ENCODE data around the gene TNRC6C. TPM values are rescaled to one million over a fixed set of nuclear protein-coding genes. Genes with fewer than 3 reads are reported as not detected.
"Not testable (repeated sequence)": the region's sequence is repeated elsewhere in the genome, so short reads cannot be mapped to it uniquely, and the experiment has no call there.

TNRC6C gene
- total and polyA plus RNA-seq, 2 donors, result 11.8 to 12.0 TPM

DNA sequence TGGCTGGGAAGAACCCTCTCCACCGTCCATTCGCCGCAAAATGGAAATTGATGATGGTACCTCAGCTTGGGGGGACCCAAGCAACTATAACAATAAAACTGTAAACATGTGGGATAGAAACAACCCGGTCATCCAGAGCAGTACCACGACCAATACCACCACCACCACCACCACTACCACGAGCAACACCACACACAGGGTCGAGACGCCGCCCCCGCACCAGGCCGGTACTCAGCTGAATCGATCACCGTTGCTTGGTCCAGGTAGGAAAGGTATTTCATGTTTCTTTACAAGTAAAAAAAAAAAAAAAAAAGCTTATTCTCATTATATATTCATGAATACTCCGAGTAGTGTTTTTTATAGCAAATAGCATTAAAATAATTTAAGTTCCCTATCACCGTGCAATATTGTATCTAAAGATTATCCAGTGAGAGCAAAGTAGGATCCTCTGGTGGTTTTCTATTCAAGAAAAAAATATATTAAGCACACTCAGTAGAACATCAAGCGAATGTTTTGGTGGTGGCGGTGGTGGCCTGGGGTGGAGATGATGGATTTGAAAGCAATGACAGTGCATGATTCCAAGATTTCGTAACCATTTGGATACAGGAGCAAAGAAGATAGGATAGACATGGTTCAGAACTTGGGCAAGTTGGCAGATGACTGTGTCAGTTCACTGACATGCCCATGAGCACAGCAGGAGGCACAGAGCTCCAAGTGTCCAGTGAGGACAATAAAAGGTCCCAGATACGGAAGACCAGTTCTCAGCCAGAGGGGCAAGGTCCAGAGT, 92.9 kb downstream of the TNRC6C start:
- 97% methylated on average over 19 of the region's 19 CpGs for WGBS
- Histone ChIP-seq H3K9me3 (ENCODE audit: control insufficient read depth in 2 of 2, insufficient read depth in 1 of 2, low read length in 1 of 2) (no peaks in the 10 kb centered on the region), H3K36me3 (ENCODE audit: control insufficient read depth in 2 of 2, insufficient read depth in 2 of 2, low read length in 1 of 2) (peaks cover 71 to 88% of the 10 kb centered on the region in 2 donors), H3K27ac (ENCODE audit: low read depth in 1 of 2, low read length in 1 of 2) (no peak overlapping the region), H3K4me1 (ENCODE audit: control insufficient read depth in 2 of 2, insufficient read depth in 2 of 2, low read length in 2 of 2) (no peaks in the 10 kb centered on the region), H3K4me3 (ENCODE audit: low read length in 2 of 2) (no peak overlapping the region), H3K27me3 (ENCODE audit: control insufficient read depth in 2 of 2, insufficient read depth in 1 of 2, low read length in 1 of 2) (no peaks in the 10 kb centered on the region)
- no peak for DNase-seq (ENCODE audit: low read depth in 6 of 9, low spot score in 9 of 9)

DNA sequence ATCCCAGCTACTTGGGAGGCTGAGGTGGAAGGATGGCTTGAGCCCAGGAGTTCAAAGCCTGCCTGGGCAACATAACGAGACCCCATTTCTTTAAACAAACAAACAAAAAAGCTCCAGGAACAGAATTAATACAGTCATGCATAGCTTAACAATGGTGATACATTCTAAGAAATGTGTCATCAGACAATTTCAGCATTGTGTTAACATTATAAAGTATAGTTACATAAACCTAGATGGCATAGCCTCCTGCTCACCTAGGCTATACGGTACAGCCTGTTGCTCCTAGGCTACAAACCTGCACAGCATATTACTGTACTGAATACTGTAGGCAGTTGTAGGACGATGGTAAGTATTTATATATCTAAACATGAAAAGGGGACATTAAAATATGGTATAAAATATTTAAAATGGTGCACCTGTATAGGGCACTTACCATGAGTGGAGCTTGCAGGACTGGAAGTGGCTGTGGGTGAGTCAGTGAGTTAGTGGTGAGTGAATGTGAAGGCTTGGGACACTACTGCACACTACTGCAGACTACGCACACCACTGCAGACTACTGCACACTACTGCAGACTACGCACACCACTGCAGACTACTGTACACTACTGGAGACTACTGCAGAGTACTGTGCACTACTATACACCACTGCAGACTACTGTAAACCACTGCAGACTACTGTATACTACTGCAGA, 95.4 kb downstream of the TNRC6C start:
- Histone ChIP-seq H3K27me3 (ENCODE audit: control insufficient read depth in 2 of 2, insufficient read depth in 1 of 2, low read length in 1 of 2) (no peaks in the 10 kb centered on the region), H3K4me3 (ENCODE audit: low read length in 2 of 2) (no peak overlapping the region), H3K27ac (ENCODE audit: low read depth in 1 of 2, low read length in 1 of 2) (no peak overlapping the region), H3K9me3 (ENCODE audit: control insufficient read depth in 2 of 2, insufficient read depth in 1 of 2, low read length in 1 of 2) (no peaks in the 10 kb centered on the region), H3K4me1 (ENCODE audit: control insufficient read depth in 2 of 2, insufficient read depth in 2 of 2, low read length in 2 of 2) (no peaks in the 10 kb centered on the region), H3K36me3 (ENCODE audit: control insufficient read depth in 2 of 2, insufficient read depth in 2 of 2, low read length in 1 of 2) (peaks cover 70 to 86% of the 10 kb centered on the region in 2 donors)
- no peak for DNase-seq (ENCODE audit: low read depth in 6 of 9, low spot score in 9 of 9)
- 87% methylated on average over 5 of the region's 5 CpGs for WGBS

DNA sequence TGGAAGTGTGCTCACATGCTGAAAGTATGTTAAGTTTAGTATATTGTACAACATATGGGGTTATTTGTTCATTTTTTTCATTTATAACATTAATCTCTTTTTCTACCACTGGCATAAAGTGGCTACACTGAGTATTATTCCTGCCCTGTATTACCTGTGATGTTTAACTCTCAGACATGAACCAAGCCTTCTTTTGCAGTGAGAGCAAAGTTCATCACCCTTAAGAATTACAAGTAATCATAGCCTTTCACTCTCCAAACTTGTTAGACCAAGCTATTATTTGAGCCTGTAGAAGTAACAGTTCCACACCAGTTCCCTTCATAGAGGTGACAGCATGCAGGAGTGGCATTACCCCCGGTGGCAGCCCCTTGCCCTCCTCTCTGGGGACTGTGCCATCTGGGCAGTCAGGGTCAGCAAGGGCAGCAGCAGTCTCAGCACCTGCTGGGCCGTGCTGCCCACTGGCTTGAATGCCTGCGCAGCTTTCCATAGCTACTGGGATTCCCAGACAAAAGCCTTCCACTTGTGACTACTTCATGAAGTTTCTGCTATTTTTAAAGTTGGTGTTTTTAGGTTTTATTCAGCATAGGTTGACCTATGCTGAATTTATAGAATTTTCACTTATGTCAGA, 98.7 kb downstream of the TNRC6C start:
- 96% methylated on average over 3 of the region's 3 CpGs for WGBS
- DNase-seq (ENCODE audit: low read depth in 6 of 9, low spot score in 9 of 9), result no peak

DNA sequence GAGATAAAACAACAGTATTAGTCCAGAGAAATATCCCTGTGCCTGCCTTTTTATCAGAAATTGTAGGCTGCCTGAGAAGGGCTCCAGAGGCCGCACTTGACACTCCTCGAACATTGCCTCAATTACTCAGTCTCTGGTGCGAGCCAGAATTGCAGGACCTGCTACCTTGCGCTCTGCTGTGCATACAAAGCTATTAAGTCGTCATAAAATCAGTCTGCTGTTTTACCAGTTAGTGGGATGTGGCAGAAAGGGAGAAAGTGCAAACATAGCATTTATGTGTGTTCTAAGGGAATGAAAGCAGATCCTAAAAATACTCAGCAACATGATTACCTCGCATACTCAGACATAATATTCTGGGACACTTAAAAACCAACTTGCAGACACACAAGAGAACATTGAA, 99.5 kb downstream of the TNRC6C start:
- H3K27me3 ChIP-seq (ENCODE audit: control insufficient read depth in 2 of 2, insufficient read depth in 1 of 2, low read length in 1 of 2), result no peaks in the 10 kb centered on the region
- no peaks in the 10 kb centered on the region for H3K4me1 ChIP-seq (ENCODE audit: control insufficient read depth in 2 of 2, insufficient read depth in 2 of 2, low read length in 2 of 2)
- H3K27ac ChIP-seq (ENCODE audit: low read depth in 1 of 2, low read length in 1 of 2), result no peak overlapping the region
- WGBS, result 98% methylated on average over 6 of the region's 6 CpGs
- H3K36me3 ChIP-seq (ENCODE audit: control insufficient read depth in 2 of 2, insufficient read depth in 2 of 2, low read length in 1 of 2), result peaks cover 38 to 74% of the 10 kb centered on the region in 2 donors
- DNase-seq (ENCODE audit: low read depth in 6 of 9, low spot score in 9 of 9), result no peak
- no peaks in the 10 kb centered on the region for H3K9me3 ChIP-seq (ENCODE audit: control insufficient read depth in 2 of 2, insufficient read depth in 1 of 2, low read length in 1 of 2)
- H3K4me3 ChIP-seq (ENCODE audit: low read length in 2 of 2), result no peak overlapping the region

More for the DNA sequence above, 98.7 kb downstream of the TNRC6C start:
- H3K4me3 ChIP-seq (ENCODE audit: low read length in 2 of 2), result no peak overlapping the region
- no peaks in the 10 kb centered on the region for H3K4me1 ChIP-seq (ENCODE audit: control insufficient read depth in 2 of 2, insufficient read depth in 2 of 2, low read length in 2 of 2)
- H3K9me3 ChIP-seq (ENCODE audit: control insufficient read depth in 2 of 2, insufficient read depth in 1 of 2, low read length in 1 of 2), result no peaks in the 10 kb centered on the region
- no peak overlapping the region for H3K27ac ChIP-seq (ENCODE audit: low read depth in 1 of 2, low read length in 1 of 2)
- H3K27me3 ChIP-seq (ENCODE audit: control insufficient read depth in 2 of 2, insufficient read depth in 1 of 2, low read length in 1 of 2), result no peaks in the 10 kb centered on the region
- H3K36me3 ChIP-seq (ENCODE audit: control insufficient read depth in 2 of 2, insufficient read depth in 2 of 2, low read length in 1 of 2), result peaks cover 45 to 78% of the 10 kb centered on the region in 2 donors

DNA sequence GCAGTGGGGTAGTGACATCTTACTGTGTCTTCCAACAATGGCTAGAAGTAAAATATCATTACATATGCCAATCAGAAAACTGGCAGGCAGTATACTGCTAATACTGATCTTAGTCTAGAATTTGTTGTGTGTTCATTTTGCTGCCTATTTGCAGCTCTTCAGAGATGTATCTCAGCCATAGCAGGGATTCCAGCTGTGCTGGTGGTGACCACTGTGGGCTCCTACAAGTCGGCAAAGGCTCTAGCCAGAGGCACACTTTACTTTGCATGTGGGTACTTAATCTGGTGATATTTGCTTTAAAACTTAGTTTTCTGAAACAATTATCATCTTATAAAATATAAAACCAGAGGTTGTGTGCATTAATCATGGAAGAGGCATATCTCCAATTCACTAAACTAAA, 100.1 kb downstream of the TNRC6C start:
- H3K4me1 ChIP-seq (ENCODE audit: control insufficient read depth in 2 of 2, insufficient read depth in 2 of 2, low read length in 2 of 2), result no peaks in the 10 kb centered on the region
- no peak for DNase-seq (ENCODE audit: low read depth in 6 of 9, low spot score in 9 of 9)
- peaks cover 35 to 75% of the 10 kb centered on the region in 2 donors for H3K36me3 ChIP-seq (ENCODE audit: control insufficient read depth in 2 of 2, insufficient read depth in 2 of 2, low read length in 1 of 2)
- H3K9me3 ChIP-seq (ENCODE audit: control insufficient read depth in 2 of 2, insufficient read depth in 1 of 2, low read length in 1 of 2), result no peaks in the 10 kb centered on the region
- no peaks in the 10 kb centered on the region for H3K27me3 ChIP-seq (ENCODE audit: control insufficient read depth in 2 of 2, insufficient read depth in 1 of 2, low read length in 1 of 2)
- WGBS, result 92% methylated on average over 1 of the region's 1 CpG
- no peak overlapping the region for H3K27ac ChIP-seq (ENCODE audit: low read depth in 1 of 2, low read length in 1 of 2)
- H3K4me3 ChIP-seq (ENCODE audit: low read length in 2 of 2), result no peak overlapping the region

DNA sequence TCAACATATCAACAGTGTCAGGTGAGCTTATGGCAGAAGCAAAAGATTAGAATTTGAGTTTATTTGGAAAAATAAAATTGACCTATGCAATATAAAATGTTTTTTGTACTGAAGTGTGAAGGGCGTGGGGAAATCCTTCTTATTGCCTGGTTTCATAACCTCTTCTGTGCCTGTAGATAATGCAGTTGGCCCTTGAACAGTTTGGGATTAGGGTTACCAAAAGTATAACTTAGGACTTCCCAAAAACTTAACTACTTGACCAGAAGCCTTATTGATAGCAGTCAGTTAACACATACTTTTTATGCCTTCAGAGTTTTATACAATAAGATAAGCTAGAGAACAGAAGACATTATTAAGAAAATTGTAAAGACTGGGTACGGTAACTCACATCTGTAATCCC, 104.1 kb downstream of the TNRC6C start:
- DNase-seq (ENCODE audit: low read depth in 6 of 9, low spot score in 9 of 9), result no peak
- Histone ChIP-seq H3K4me3 (ENCODE audit: low read length in 2 of 2) (no peak overlapping the region), H3K27ac (ENCODE audit: low read depth in 1 of 2, low read length in 1 of 2) (no peak overlapping the region), H3K9me3 (ENCODE audit: control insufficient read depth in 2 of 2, insufficient read depth in 1 of 2, low read length in 1 of 2) (no peaks in the 10 kb centered on the region), H3K4me1 (ENCODE audit: control insufficient read depth in 2 of 2, insufficient read depth in 2 of 2, low read length in 2 of 2) (no peaks in the 10 kb centered on the region), H3K27me3 (ENCODE audit: control insufficient read depth in 2 of 2, insufficient read depth in 1 of 2, low read length in 1 of 2) (no peaks in the 10 kb centered on the region), H3K36me3 (ENCODE audit: control insufficient read depth in 2 of 2, insufficient read depth in 2 of 2, low read length in 1 of 2) (peaks cover 32 to 79% of the 10 kb centered on the region in 2 donors)
- 95% methylated on average over 2 of the region's 2 CpGs for WGBS

DNA sequence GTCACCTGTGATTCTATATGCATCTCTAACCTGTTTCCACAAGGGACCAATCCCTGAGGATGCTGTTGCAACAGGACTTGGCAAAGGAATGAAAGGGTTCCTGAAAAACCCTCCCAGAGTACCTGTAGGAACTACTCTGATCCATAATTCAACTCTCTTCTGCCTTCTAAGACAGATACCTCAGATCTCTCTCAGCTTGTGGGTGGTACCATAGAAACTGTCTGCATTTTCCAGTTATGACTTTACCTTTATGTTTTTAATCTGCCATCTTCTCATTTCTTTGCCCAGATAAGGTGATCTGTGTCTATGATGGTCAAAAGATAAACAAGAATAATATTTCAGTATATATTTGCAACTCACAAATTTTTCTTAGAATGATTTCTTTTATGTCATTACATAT, 105.0 kb downstream of the TNRC6C start:
- peaks cover 37 to 81% of the 10 kb centered on the region in 2 donors for H3K36me3 ChIP-seq (ENCODE audit: control insufficient read depth in 2 of 2, insufficient read depth in 2 of 2, low read length in 1 of 2)
- H3K27me3 ChIP-seq (ENCODE audit: control insufficient read depth in 2 of 2, insufficient read depth in 1 of 2, low read length in 1 of 2), result no peaks in the 10 kb centered on the region
- no peaks in the 10 kb centered on the region for H3K4me1 ChIP-seq (ENCODE audit: control insufficient read depth in 2 of 2, insufficient read depth in 2 of 2, low read length in 2 of 2)
- H3K9me3 ChIP-seq (ENCODE audit: control insufficient read depth in 2 of 2, insufficient read depth in 1 of 2, low read length in 1 of 2), result no peaks in the 10 kb centered on the region
- no peak overlapping the region for H3K27ac ChIP-seq (ENCODE audit: low read depth in 1 of 2, low read length in 1 of 2)
- no peak overlapping the region for H3K4me3 ChIP-seq (ENCODE audit: low read length in 2 of 2)
- no peak for DNase-seq (ENCODE audit: low read depth in 6 of 9, low spot score in 9 of 9)

DNA sequence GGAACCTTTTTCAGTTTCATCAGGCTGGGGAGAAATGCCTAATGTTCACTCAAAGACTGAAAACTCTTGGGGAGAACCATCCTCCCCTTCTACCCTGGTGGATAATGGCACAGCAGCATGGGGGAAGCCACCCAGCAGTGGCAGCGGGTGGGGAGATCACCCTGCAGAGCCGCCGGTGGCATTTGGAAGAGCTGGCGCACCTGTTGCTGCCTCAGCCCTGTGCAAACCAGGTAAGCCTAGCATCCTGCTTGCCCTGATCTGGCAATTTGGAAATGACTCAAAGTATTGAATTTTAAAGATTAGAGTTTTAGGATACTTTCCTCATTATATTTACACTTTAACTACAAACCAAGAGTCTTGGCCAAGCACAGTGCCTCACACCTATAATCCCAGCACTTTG, 106.2 kb downstream of the TNRC6C start:
- H3K36me3 ChIP-seq (ENCODE audit: control insufficient read depth in 2 of 2, insufficient read depth in 2 of 2, low read length in 1 of 2), result peaks cover 29 to 82% of the 10 kb centered on the region in 2 donors
- no peaks in the 10 kb centered on the region for H3K4me1 ChIP-seq (ENCODE audit: control insufficient read depth in 2 of 2, insufficient read depth in 2 of 2, low read length in 2 of 2)
- WGBS, result over 99% methylated on average over 4 of the region's 4 CpGs

DNA sequence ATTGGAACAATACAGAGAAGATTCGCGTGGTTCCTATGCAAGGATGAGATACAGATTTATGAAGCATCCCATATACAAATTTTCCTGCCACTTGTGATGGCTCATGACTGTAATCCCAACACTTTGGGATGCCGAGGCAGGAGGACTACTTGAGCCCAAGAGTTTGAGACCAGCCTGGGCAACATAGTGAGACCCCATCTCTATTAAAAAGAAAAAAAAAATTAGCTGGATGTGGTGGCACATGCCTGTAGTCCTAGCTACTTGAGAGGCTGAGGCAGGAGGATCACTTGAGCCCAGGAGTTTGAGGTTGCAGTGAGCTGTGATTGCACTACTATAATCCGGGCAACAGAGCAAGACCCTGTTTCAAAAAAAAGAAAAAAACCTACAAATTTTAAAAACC, 108.5 kb downstream of the TNRC6C start:
- over 99% methylated on average over 4 of the region's 4 CpGs for WGBS
- not testable (repeated sequence) for DNase-seq (ENCODE audit: low read depth in 6 of 9, low spot score in 9 of 9); H3K4me1 ChIP-seq (ENCODE audit: control insufficient read depth in 2 of 2, insufficient read depth in 2 of 2, low read length in 2 of 2); H3K27ac ChIP-seq (ENCODE audit: low read depth in 1 of 2, low read length in 1 of 2); H3K9me3 ChIP-seq (ENCODE audit: control insufficient read depth in 2 of 2, insufficient read depth in 1 of 2, low read length in 1 of 2); H3K4me3 ChIP-seq (ENCODE audit: low read length in 2 of 2); H3K27me3 ChIP-seq (ENCODE audit: control insufficient read depth in 2 of 2, insufficient read depth in 1 of 2, low read length in 1 of 2)
- H3K36me3 ChIP-seq (ENCODE audit: control insufficient read depth in 2 of 2, insufficient read depth in 2 of 2, low read length in 1 of 2), result peaks cover 44 to 88% of the 10 kb centered on the region in 2 donors

More for the DNA sequence above, 106.2 kb downstream of the TNRC6C start:
- Histone ChIP-seq H3K27ac (ENCODE audit: low read depth in 1 of 2, low read length in 1 of 2) (no peak overlapping the region), H3K27me3 (ENCODE audit: control insufficient read depth in 2 of 2, insufficient read depth in 1 of 2, low read length in 1 of 2) (no peaks in the 10 kb centered on the region), H3K4me3 (ENCODE audit: low read length in 2 of 2) (no peak overlapping the region), H3K9me3 (ENCODE audit: control insufficient read depth in 2 of 2, insufficient read depth in 1 of 2, low read length in 1 of 2) (no peaks in the 10 kb centered on the region)
- DNase-seq (ENCODE audit: low read depth in 6 of 9, low spot score in 9 of 9), result no peak

Measured in thymus (tissue), 11 donors.